HepG2 (cell line): ENCODE results near the gene CACNA1H. TPM values are rescaled to one million over a fixed set of nuclear protein-coding genes. Genes with fewer than 3 reads are reported as not detected.

ENCODE experiments used
- ATAC-seq: fragments of 200-7000 bp; cut with Tn5 transposase; 3 replicates; pipeline ENCODE4 v1.9.1; 2020; ENCODE audit warnings: mild to moderate bottlenecking, moderate library complexity
- BruUV-seq: library from RNA; stranded (reverse); fragments of 400-500 nt; replicated peaks from 2 replicates; lab custom pipeline; 2021; lab: Mats Ljungman, UMichigan
- CTCF ChIA-PET: fragments of 300-600 bp; formaldehyde crosslinking; extraction: SDS; loops from one replicate; lab custom pipeline; 2021; ENCODE audit warnings: low total read pairs, inconsistent platforms, low intra/inter-chr PET ratio; lab: Yijun Ruan, JAX
- POLR2A ChIA-PET: fragments of 350-600 bp; sonication (Branson Sonifier 250); formaldehyde crosslinking; loops from one replicate; lab custom pipeline; 2020; ENCODE audit warnings: antibody characterized with exemption, inconsistent platforms; lab: Yijun Ruan, JAX
- DNase-seq: peaks from one replicate; pipeline ENCODE4 v3.0.0-alpha.2; 2015; ENCODE audit warnings: low spot score
- FAIRE-seq: peaks from 3 replicates; lab custom pipeline; 2011; peaks lifted over from hg19 to GRCh38; lab: Jason Lieb, UNC
- H2AFZ ChIP-seq: one replicate; pipeline ENCODE4 v1.6.1; 2011; ENCODE audit warnings: low read length, inconsistent platforms
- H3K27ac ChIP-seq: fragments of 300-600 bp; 3 replicates; pipeline ENCODE4 v1.8.0; 2011; ENCODE audit warnings: mixed run types, mild to moderate bottlenecking, mixed read lengths, low read length, inconsistent platforms; ENCODE audit not compliant: insufficient read depth; ENCODE audit errors: extremely low read length
- H3K27me3 ChIP-seq, 2 experiments: fragments of 200-600 bp in 1 of 2; 2 replicates in 1 of 2; 3 replicates in 1 of 2; pipeline versions ENCODE4 v1.6.0 to v1.8.0; 2011; ENCODE audit warnings: low read length in 2 of 2, mild to moderate bottlenecking in 2 of 2, moderate library complexity in 2 of 2, inconsistent platforms in 1 of 2; ENCODE audit not compliant: insufficient read depth in 2 of 2, control insufficient read depth in 1 of 2
- H3K36me3 ChIP-seq, 2 experiments: fragments of 200-600 bp in 1 of 2; replicated peaks in 1 of 2; 2 replicates in 1 of 2; 3 replicates in 1 of 2; pipeline versions ENCODE4 v1.5.1 to v1.8.0; 2011; ENCODE audit warnings: low read length in 2 of 2, inconsistent platforms in 1 of 2; ENCODE audit not compliant: insufficient read depth in 2 of 2, control insufficient read depth in 1 of 2
- H3K4me1 ChIP-seq: 2 replicates; pipeline ENCODE4 v1.5.1; 2012; ENCODE audit warnings: low read length, inconsistent platforms; ENCODE audit not compliant: insufficient read depth
- H3K4me2 ChIP-seq: 2 replicates; pipeline ENCODE4 v1.6.0; 2011; ENCODE audit warnings: low read depth, low read length, inconsistent platforms
- H3K4me3 ChIP-seq, 3 experiments: fragments of 200-600 bp in 1 of 3; sonication (generic), shearing (Covaris generic) in 1 of 3; replicated peaks in 1 of 3; 2 replicates each; pipeline ENCODE4 v1.5.1; 2011 to 2016; ENCODE audit warnings: low read length in 3 of 3, inconsistent platforms in 2 of 3, low read depth in 2 of 3, mild to moderate bottlenecking in 2 of 3, control low read depth in 1 of 3, mixed read lengths in 1 of 3; ENCODE audit not compliant: insufficient read depth in 1 of 3
- H3K79me2 ChIP-seq: one replicate; pipeline ENCODE4 v1.6.1; 2011; ENCODE audit warnings: low read length, inconsistent platforms; ENCODE audit not compliant: insufficient read depth
- H3K9ac ChIP-seq: 2 replicates; pipeline ENCODE4 v1.6.0; 2011; ENCODE audit warnings: mild to moderate bottlenecking, low read depth, low read length, inconsistent platforms; ENCODE audit not compliant: insufficient read depth
- H3K9me3 ChIP-seq: 2 replicates; pipeline ENCODE4 v1.5.1; 2012; ENCODE audit warnings: mild to moderate bottlenecking, low read length
- H4K20me1 ChIP-seq: 2 replicates; pipeline ENCODE4 v1.6.0; 2011; ENCODE audit warnings: inconsistent platforms, mild to moderate bottlenecking, low read length, moderate library complexity; ENCODE audit not compliant: insufficient read depth
- BATF2 ChIP-seq: sonication (generic); formaldehyde crosslinking; IDR thresholded peaks from 2 replicates; pipeline ENCODE4 v1.8.0; 2022; ENCODE audit warnings: mild to moderate bottlenecking, missing genetic modification reagents, moderate library complexity
- CCDC6 ChIP-seq: sonication (generic); formaldehyde crosslinking; IDR thresholded peaks from 2 replicates; pipeline ENCODE4 v1.8.1; 2022; ENCODE audit warnings: mild to moderate bottlenecking, missing genetic modification reagents, moderate library complexity
- DDIT3 ChIP-seq: sonication (generic); formaldehyde crosslinking; IDR thresholded peaks from 2 replicates; pipeline ENCODE4 v1.4.0; 2020; ENCODE audit warnings: mild to moderate bottlenecking, missing genetic modification reagents
- HBP1 ChIP-seq: IDR thresholded peaks from 2 replicates; pipeline ENCODE4 v1.6.1; 2016; ENCODE audit warnings: low read depth, control low read depth
- HOXA7 ChIP-seq: sonication (generic); formaldehyde crosslinking; IDR thresholded peaks from 2 replicates; pipeline ENCODE4 v1.8.1; 2022; ENCODE audit warnings: mild to moderate bottlenecking, missing genetic modification reagents, moderate library complexity
- JUN ChIP-seq: sonication (generic); formaldehyde crosslinking; IDR thresholded peaks from 2 replicates; pipeline ENCODE4 v1.4.0; 2020; ENCODE audit warnings: mild to moderate bottlenecking, missing genetic modification reagents
- MBD4 ChIP-seq: IDR thresholded peaks from 2 replicates; pipeline ENCODE4 v1.6.1; 2012; ENCODE audit warnings: low read length, inconsistent platforms, borderline replicate concordance
- MTA3 ChIP-seq: sonication (generic); formaldehyde crosslinking; IDR thresholded peaks from 2 replicates; pipeline ENCODE4 v1.4.0; 2020; ENCODE audit warnings: missing genetic modification reagents
- NR2F6 ChIP-seq, 2 experiments: IDR thresholded peaks; 2 replicates each; pipeline ENCODE4 v1.6.1; 2016; ENCODE audit warnings: antibody characterized with exemption in 1 of 2, mild to moderate bottlenecking in 1 of 2
- REST ChIP-seq, 2 experiments: IDR thresholded peaks; 2 replicates each; pipeline ENCODE4 v1.6.1; 2011 to 2012; ENCODE audit warnings: low read length in 2 of 2, borderline replicate concordance in 1 of 2, low read depth in 1 of 2, mild to moderate bottlenecking in 1 of 2, moderate library complexity in 1 of 2
- RFXAP ChIP-seq: sonication (generic); formaldehyde crosslinking; IDR thresholded peaks from 2 replicates; pipeline ENCODE4 v1.4.0; 2020; ENCODE audit warnings: missing genetic modification reagents, borderline replicate concordance
- U2AF2 ChIP-seq: fragments of 200-400 bp; formaldehyde crosslinking; IDR thresholded peaks from 2 replicates; pipeline ENCODE4 v1.6.1; 2017; ENCODE audit warnings: low read depth, mild to moderate bottlenecking, low read length
- ZNF337 ChIP-seq: sonication (generic); formaldehyde crosslinking; IDR thresholded peaks from 2 replicates; pipeline ENCODE4 v1.5.1; 2020; ENCODE audit warnings: missing genetic modification reagents, low read depth, mild to moderate bottlenecking, borderline replicate concordance
- ZNF792 ChIP-seq: IDR thresholded peaks from 2 replicates; pipeline ENCODE4 v1.6.1; 2016
- WGBS: methylation state at CpG from one replicate; pipeline ENCODE4 v1.1.6; 2017; ENCODE audit warnings: low lambda C conversion rate; 5-methylcytosine and 5-hydroxymethylcytosine counted together
- in situ Hi-C: cut with HindIII; loops from 2 replicates; pipeline ENCODE4 v1.10.0; 2017; ENCODE audit warnings: low pct_unique_long_range_greater_than_20kb; ENCODE audit not compliant: extremely low pct_ligation_motif_present
- intact Hi-C: fragments of 100-400 bp; cut with micrococcal nuclease; formaldehyde crosslinking; loops from one replicate; pipeline ENCODE4 v1.10.0; 2022; ENCODE audit not compliant: unreplicated experiment
- polyA plus RNA-seq, 8 experiments: library from polyadenylated mRNA; depleted of rRNA in 3 of 8; stranded (reverse) in 7 of 8; unstranded in 1 of 8; fragments of >200 nt; fragmentation: Illumina TruSeq in 4 of 8; extraction: Trizol in 4 of 8; gene quantifications; 2 replicates each; pipeline versions ENCODE4 v1.2.1 to v1.2.3, GENCODE V29; 2011 to 2016; ENCODE audit warnings: low read depth in 4 of 8, missing spikeins in 1 of 8, mixed read lengths in 1 of 8; ENCODE audit not compliant: insufficient read depth in 1 of 8
- total RNA-seq, 5 experiments: library from RNA; depleted of rRNA; stranded (reverse); fragments of >200 nt; fragmentation: Illumina TruSeq; extraction: Trizol; gene quantifications; 2 replicates each; pipeline ENCODE4 v1.2.3, GENCODE V29; 2016; ENCODE audit warnings: low read depth in 1 of 5

Gene CACNA1H
- total and polyA plus RNA-seq, 2 of the 13 experiments (the other 11 are each of a cell fraction or from before 2014, with no cell fraction given) = 0.40 to 1.8 TPM

- no peak overlapping the region for H3K4me3 ChIP-seq
- H3K9me3 ChIP-seq = no peaks in the 10 kb centered on the region
- DNase-seq (no peak), ATAC-seq (no peak), FAIRE-seq (no peak)
- H3K9ac ChIP-seq = no peak overlapping the region
- H3K27ac ChIP-seq = no peak overlapping the region
- intact Hi-C loops (no loop called here), in situ Hi-C loops (loop anchor here (5.0 kb wide), 1 partner anchor 83 kb away; no protein-coding TSS in a partner anchor)
- POLR2A ChIA-PET = no interaction called here
- H4K20me1 ChIP-seq = peaks cover 29% of the 10 kb centered on the region; the same call in 1 of the 2 replicates
- H2AFZ ChIP-seq = no peak overlapping the region
- H3K27me3 ChIP-seq = peaks cover 2 to 33% of the 10 kb centered on the region in 2 experiments; a peak in 4 of 5 replicates
- H3K4me1 ChIP-seq = peaks cover 33% of the 10 kb centered on the region
- TF ChIP-seq MBD4 (no peak), HBP1 (CRISPR knock-in tag) (no peak), U2AF2 (no peak), RFXAP (CRISPR knock-in tag) (no peak), CCDC6 (CRISPR knock-in tag) (no peak), DDIT3 (CRISPR knock-in tag) (no peak), MTA3 (CRISPR knock-in tag) (no peak), BATF2 (CRISPR knock-in tag) (no peak), HOXA7 (CRISPR knock-in tag) (no peak), REST (IDR thresholded peaks at IDR 0.05; ENCODE audit: borderline replicate concordance in 1 of 2, low read depth in 1 of 2, low read length in 2 of 2) (no peak), NR2F6 (IDR thresholded peaks at IDR 0.05) (no peak), NR2F6 (CRISPR knock-in tag; IDR thresholded peaks at IDR 0.05) (no peak), ZNF792 (CRISPR knock-in tag) (no peak), ZNF337 (CRISPR knock-in tag) (no peak), JUN (no peak)
- no peak overlapping the region for H3K4me2 ChIP-seq
- H3K79me2 ChIP-seq = no peaks in the 10 kb centered on the region
- no TSS peak for BruUV-seq
- 64% methylated on average over 14 of the region's 14 CpGs for WGBS
- no peaks in the 10 kb centered on the region for H3K36me3 ChIP-seq
- CTCF ChIA-PET = interaction anchor here (1.4 kb wide), 1 partner anchor 92 kb away, joined by 3 read pairs; no protein-coding TSS in a partner anchor
These were observed 42.4 kb downstream of the CACNA1H start for GRCh38 chr16:1195393-1195666.
